ENCODE measurements around the gene GGT5. TPM values are rescaled to one million over a fixed set of nuclear protein-coding genes. Genes with fewer than 3 reads are reported as not detected.
A peak's percentile ranks its signal among the peaks of the same experiment; 100 is the strongest.
"Not testable (repeated sequence)": the region's sequence is repeated elsewhere in the genome, so short reads cannot be mapped to it uniquely, and the experiment has no call there.

The GGT5 gene
- total RNA-seq, 1 donor from 2014 or later = 2.1 TPM

DNA sequence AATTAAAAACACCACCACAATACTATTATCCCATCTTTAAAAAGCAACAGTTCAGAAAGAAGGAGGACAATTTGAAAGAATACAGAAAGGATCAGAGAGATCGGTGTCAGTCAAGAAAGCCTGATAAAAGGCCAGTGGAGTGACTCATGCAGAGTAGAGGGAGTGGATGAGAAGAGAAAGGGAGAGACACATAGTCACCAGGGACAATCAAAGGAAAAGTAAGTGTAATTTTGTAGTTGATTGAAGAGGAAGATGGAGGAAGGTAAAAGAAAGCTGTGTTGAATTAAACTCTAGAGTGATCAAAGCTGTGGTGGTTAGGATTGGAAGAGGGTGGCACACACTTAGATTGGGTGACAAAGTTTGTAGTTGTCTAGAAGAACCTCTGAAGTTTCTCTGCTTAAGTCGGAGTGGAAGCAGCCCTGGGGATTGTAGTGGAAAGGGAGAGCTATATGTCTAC, 39.9 kb upstream of the GGT5 start:
- no peaks in the 10 kb centered on the region for H3K27me3 ChIP-seq (ENCODE audit: control insufficient read depth in 3 of 3, insufficient read depth in 3 of 3, low read length in 3 of 3)
- H3K9ac ChIP-seq (ENCODE audit: low read depth in 1 of 3, low read length in 3 of 3) = no peak overlapping the region
- H3K4me3 ChIP-seq (ENCODE audit: low read length in 3 of 3) = no peak overlapping the region
- peaks cover 25 to 38% (median 28%) of the 10 kb centered on the region in 3 donors for H3K4me1 ChIP-seq (ENCODE audit: control insufficient read depth in 3 of 3, insufficient read depth in 3 of 3, low read length in 3 of 3)
- no peak overlapping the region for H3K27ac ChIP-seq (ENCODE audit: low read depth, low read length)
- H3K9me3 ChIP-seq (ENCODE audit: control insufficient read depth in 3 of 3, low read length in 3 of 3) = no peaks in the 10 kb centered on the region
- H3K36me3 ChIP-seq (ENCODE audit: control insufficient read depth in 3 of 3, insufficient read depth in 3 of 3, low read length in 3 of 3) = no peaks in the 10 kb centered on the region

DNA sequence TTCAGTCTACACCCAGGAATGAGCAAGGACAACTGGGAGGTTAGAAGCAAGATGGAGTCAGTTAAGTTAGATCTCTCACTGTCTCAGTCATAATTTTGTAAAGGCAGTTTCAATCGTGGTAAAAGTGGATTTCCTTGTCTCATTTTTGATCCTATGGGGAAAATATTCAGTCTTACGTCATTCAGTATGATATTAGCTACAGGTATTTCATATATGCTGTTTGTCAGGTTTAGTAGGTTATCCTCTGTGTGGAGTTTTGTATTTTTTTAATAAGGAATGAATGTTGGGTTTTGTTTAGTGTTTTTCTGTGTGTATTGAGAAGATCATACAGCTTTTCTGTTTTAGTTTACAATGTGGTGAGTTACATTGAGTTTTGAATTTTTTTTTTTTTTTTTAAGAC, 37.5 kb upstream of the GGT5 start:
- no peak overlapping the region for H3K4me3 ChIP-seq (ENCODE audit: low read length in 3 of 3)
- H3K36me3 ChIP-seq (ENCODE audit: control insufficient read depth in 3 of 3, insufficient read depth in 3 of 3, low read length in 3 of 3) = no peaks in the 10 kb centered on the region
- H3K9me3 ChIP-seq (ENCODE audit: control insufficient read depth in 3 of 3, low read length in 3 of 3) = no peaks in the 10 kb centered on the region
- H3K9ac ChIP-seq (ENCODE audit: low read depth in 1 of 3, low read length in 3 of 3) = no peak overlapping the region
- H3K27ac ChIP-seq (ENCODE audit: low read depth, low read length) = no peak overlapping the region
- peaks cover 12 to 23% (median 15%) of the 10 kb centered on the region in 3 donors for H3K4me1 ChIP-seq (ENCODE audit: control insufficient read depth in 3 of 3, insufficient read depth in 3 of 3, low read length in 3 of 3)
- H3K27me3 ChIP-seq (ENCODE audit: control insufficient read depth in 3 of 3, insufficient read depth in 3 of 3, low read length in 3 of 3) = no peaks in the 10 kb centered on the region

DNA sequence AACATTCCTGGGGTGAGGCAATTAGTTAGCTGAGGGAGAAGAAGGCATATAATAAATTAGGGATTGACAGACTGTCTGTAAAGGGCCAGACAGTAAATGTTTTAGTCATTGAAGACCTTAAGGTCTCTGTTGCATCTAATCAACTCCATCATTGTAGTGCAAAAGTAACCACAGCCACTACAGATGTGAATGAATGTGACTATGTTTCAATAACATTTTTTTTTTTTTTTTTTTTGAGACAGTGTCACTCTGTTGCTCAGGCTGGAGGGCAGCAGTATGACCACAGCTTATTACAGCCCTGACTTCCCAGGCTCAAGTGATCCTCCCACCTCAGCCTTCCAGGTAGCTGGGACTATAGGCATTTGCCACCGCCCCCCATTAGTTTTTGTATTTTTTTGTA, 35.5 kb upstream of the GGT5 start:
- H3K9me3 ChIP-seq (ENCODE audit: control insufficient read depth in 3 of 3, low read length in 3 of 3); H3K27me3 ChIP-seq (ENCODE audit: control insufficient read depth in 3 of 3, insufficient read depth in 3 of 3, low read length in 3 of 3); H3K4me3 ChIP-seq (ENCODE audit: low read length in 3 of 3); H3K36me3 ChIP-seq (ENCODE audit: control insufficient read depth in 3 of 3, insufficient read depth in 3 of 3, low read length in 3 of 3); H3K4me1 ChIP-seq (ENCODE audit: control insufficient read depth in 3 of 3, insufficient read depth in 3 of 3, low read length in 3 of 3); H3K9ac ChIP-seq (ENCODE audit: low read depth in 1 of 3, low read length in 3 of 3); H3K27ac ChIP-seq (ENCODE audit: low read depth, low read length): not testable (repeated sequence)

DNA sequence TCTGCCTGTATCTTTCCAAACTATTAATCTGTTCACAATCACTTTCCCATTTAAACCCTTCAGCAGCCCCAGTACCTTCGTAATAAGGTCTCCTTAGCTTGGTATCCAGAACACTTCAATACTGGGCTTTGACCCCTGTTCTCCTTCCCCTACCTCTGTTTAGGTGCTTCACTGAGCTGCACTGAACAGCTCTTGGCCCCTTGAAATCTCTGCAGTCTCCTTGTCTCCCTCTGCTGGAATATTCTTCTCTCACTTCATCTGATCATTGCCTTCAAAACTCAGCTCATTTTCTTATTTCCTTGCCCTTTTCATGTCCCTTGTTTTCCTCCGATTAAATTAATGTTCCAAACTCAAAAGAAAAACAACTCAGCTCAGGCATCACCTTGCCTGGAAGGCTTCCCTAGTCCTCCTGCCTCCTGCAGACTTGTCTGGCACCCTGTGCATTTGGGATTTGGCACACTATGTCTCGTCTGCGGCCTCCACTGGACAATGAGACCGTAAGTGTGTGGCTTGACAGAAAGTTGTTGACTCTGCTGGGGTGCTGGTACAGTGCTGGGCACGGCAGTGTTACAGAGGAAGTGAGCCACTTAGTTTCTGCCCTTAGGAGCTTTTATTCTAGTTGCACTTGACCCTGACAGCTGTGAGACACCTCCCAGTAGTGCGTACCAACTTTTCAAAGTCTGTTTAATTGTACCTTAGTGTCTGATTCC, 30.0 kb upstream of the GGT5 start:
- H3K27me3 ChIP-seq (ENCODE audit: control insufficient read depth in 3 of 3, insufficient read depth in 3 of 3, low read length in 3 of 3); H3K4me3 ChIP-seq (ENCODE audit: low read length in 3 of 3); H3K9me3 ChIP-seq (ENCODE audit: control insufficient read depth in 3 of 3, low read length in 3 of 3); H3K36me3 ChIP-seq (ENCODE audit: control insufficient read depth in 3 of 3, insufficient read depth in 3 of 3, low read length in 3 of 3); H3K27ac ChIP-seq (ENCODE audit: low read depth, low read length): not testable (repeated sequence)
- Histone ChIP-seq H3K9ac (ENCODE audit: low read depth in 1 of 3, low read length in 3 of 3) (peak overlapping the region in 2 of 3 donors; percentile 32 to 51), H3K4me1 (ENCODE audit: control insufficient read depth in 3 of 3, insufficient read depth in 3 of 3, low read length in 3 of 3) (peaks cover 5 to 17% (median 13%) of the 10 kb centered on the region in 3 donors)

DNA sequence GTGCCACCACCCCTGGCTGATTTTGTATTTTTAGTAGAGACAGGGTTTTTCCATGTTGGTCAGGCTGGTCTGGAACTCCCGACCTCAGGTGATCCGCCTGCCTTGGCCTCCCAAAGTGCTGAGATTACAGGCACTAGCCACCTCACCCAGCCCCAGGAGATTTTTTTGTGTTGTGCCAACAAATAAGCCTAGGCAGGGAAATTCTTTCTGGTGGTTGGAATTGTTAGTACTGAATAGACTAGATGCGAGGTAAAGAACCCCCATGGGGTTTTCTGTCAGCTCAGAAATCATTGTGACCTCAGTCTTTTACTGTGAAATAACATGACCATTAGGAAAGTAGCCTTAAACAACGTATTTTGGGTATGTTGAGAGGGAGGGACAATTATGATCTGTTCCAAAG, 29.0 kb upstream of the GGT5 start:
- H3K27ac ChIP-seq (ENCODE audit: low read depth, low read length); H3K9me3 ChIP-seq (ENCODE audit: control insufficient read depth in 3 of 3, low read length in 3 of 3); H3K27me3 ChIP-seq (ENCODE audit: control insufficient read depth in 3 of 3, insufficient read depth in 3 of 3, low read length in 3 of 3); H3K4me3 ChIP-seq (ENCODE audit: low read length in 3 of 3); H3K36me3 ChIP-seq (ENCODE audit: control insufficient read depth in 3 of 3, insufficient read depth in 3 of 3, low read length in 3 of 3); H3K9ac ChIP-seq (ENCODE audit: low read depth in 1 of 3, low read length in 3 of 3): not testable (repeated sequence)
- peaks cover 5 to 17% (median 13%) of the 10 kb centered on the region in 3 donors for H3K4me1 ChIP-seq (ENCODE audit: control insufficient read depth in 3 of 3, insufficient read depth in 3 of 3, low read length in 3 of 3)

DNA sequence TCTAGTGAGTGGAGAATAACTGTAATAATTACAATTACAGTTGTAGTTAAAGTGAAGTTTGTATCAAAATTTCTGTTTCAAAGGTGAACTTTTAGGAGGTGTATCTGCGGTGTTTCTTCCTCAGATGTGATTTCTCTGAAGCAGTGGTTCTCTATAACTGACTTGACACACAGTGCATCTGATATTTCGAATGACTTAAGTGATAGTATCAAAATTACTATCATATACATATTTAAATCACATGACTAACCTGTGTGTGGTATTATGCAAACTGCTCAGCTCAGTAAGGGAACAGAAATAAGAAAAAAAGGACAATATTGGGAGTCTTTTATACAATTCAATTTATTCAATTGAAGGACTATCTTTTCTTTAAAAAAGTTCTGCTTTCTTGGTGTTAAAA, 28.1 kb upstream of the GGT5 start:
- H3K9ac ChIP-seq (ENCODE audit: low read depth in 1 of 3, low read length in 3 of 3); H3K4me3 ChIP-seq (ENCODE audit: low read length in 3 of 3); H3K9me3 ChIP-seq (ENCODE audit: control insufficient read depth in 3 of 3, low read length in 3 of 3); H3K27me3 ChIP-seq (ENCODE audit: control insufficient read depth in 3 of 3, insufficient read depth in 3 of 3, low read length in 3 of 3); H3K36me3 ChIP-seq (ENCODE audit: control insufficient read depth in 3 of 3, insufficient read depth in 3 of 3, low read length in 3 of 3); H3K27ac ChIP-seq (ENCODE audit: low read depth, low read length): not testable (repeated sequence)
- H3K4me1 ChIP-seq (ENCODE audit: control insufficient read depth in 3 of 3, insufficient read depth in 3 of 3, low read length in 3 of 3) = peaks cover 5 to 17% (median 13%) of the 10 kb centered on the region in 3 donors

DNA sequence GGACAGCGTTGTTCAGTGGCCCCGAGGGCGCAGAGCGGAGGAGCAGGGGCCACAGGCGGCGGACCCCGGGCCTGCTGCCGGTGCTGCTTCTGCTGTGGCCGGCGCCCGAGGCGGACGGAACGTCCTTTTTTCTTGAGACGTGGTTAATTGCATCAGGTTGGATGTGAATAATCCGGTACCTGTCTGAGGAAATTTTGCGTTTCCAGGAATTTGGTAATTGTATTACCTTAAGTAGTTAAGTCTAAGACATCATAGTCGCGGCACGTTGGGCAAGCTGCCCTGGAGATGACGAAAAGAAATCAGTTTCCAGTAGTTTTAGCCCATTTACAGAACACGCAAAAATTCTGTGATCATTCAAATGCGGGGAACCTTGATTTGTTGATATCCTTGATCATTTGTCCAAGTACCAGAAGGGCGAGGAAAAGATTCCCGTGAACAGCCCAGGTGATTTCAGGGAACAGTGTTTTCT, 26.5 kb upstream of the GGT5 start:
- Histone ChIP-seq H3K27ac (ENCODE audit: low read depth, low read length) (peak overlapping the region; percentile 91), H3K4me3 (ENCODE audit: low read length in 3 of 3) (peak overlapping the region; percentile 93 to 97 (median 94)), H3K36me3 (ENCODE audit: control insufficient read depth in 3 of 3, insufficient read depth in 3 of 3, low read length in 3 of 3) (no peaks in the 10 kb centered on the region), H3K9ac (ENCODE audit: low read depth in 1 of 3, low read length in 3 of 3) (peak overlapping the region; percentile 95 to 99 (median 97)), H3K4me1 (ENCODE audit: control insufficient read depth in 3 of 3, insufficient read depth in 3 of 3, low read length in 3 of 3) (peaks cover 5 to 17% (median 13%) of the 10 kb centered on the region in 3 donors), H3K27me3 (ENCODE audit: control insufficient read depth in 3 of 3, insufficient read depth in 3 of 3, low read length in 3 of 3) (no peaks in the 10 kb centered on the region), H3K9me3 (ENCODE audit: control insufficient read depth in 3 of 3, low read length in 3 of 3) (no peaks in the 10 kb centered on the region)

DNA sequence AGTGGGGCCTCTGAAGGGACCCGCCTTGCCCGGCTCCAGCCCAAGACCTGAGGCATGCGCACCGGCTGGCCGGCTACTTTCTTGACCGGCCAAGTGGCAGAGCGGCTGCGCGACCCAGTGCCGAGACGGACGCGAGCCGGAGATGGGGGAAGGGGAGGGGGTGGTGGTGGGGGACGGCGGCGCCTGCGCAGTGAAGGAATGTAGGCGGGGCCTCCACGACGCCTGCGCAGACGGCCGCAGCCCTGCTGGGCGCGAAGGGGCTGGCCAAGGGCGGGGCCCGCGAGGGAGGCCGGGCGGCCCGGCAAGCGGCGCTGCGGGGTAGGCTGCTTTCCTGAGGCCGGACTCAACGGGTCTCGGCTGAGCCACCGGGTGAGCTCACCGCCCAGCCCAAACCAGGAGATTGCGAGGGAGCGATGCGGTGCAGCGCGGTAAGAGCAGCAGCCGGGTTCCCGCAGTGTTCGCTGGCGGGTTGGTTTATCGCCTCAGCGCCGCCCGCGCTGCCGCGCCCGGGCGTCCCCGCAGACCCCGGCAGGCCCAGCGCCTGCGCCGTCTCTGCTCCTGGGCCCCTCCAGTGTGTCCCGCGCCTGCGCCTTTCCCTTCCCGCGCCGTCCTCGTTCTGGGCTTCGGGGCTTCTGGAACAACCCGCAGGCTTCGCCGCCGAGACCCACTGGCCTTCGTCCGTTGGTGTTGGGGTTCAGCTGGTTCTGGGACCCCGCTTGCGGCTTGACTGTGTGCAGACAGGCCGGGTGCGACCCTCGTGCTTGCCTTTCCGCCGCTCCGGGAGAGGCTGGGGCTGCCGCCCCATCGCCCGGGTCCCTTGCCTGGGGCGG, 25.9 kb upstream of the GGT5 start, which contains the start of gene SPECC1L:
Gene SPECC1L, plus strand, starts transcription at position 276 of the 830 bp plus-strand sequence. CDS start 31,401 bp downstream, outside the sequence.
- no peaks in the 10 kb centered on the region for H3K36me3 ChIP-seq (ENCODE audit: control insufficient read depth in 3 of 3, insufficient read depth in 3 of 3, low read length in 3 of 3)
- no peaks in the 10 kb centered on the region for H3K9me3 ChIP-seq (ENCODE audit: control insufficient read depth in 3 of 3, low read length in 3 of 3)
- peak within 1 kb of the TSS; percentile 95 to 99 (median 97) for H3K9ac ChIP-seq (ENCODE audit: low read depth in 1 of 3, low read length in 3 of 3)
- H3K27ac ChIP-seq (ENCODE audit: low read depth, low read length) = peak within 1 kb of the TSS; percentile 91
- H3K4me1 ChIP-seq (ENCODE audit: control insufficient read depth in 3 of 3, insufficient read depth in 3 of 3, low read length in 3 of 3) = peaks cover 5 to 17% (median 13%) of the 10 kb centered on the region in 3 donors
- peak within 1 kb of the TSS; percentile 93 to 97 (median 94) for H3K4me3 ChIP-seq (ENCODE audit: low read length in 3 of 3)
- H3K27me3 ChIP-seq (ENCODE audit: control insufficient read depth in 3 of 3, insufficient read depth in 3 of 3, low read length in 3 of 3) = no peaks in the 10 kb centered on the region

DNA sequence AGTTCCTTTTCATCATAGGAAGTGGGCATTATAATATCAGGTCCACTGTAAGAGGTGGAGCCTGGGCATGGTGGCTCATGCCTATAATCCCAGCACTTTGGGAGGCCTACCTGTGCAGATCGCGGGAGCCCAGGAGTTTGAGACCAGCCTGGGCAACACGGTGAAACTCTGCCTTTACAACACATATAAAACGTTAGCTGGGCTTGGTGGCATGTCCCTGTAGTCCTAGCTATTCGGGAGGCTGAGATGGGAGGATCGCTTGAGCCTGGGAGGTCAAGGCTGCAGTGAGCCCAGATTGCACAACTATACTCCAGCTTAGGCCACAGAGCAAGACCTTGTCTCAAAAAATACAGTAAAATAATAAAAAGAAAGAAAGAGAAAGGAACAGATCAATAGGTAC, 21.6 kb upstream of the GGT5 start:
- H3K9ac ChIP-seq (ENCODE audit: low read depth in 1 of 3, low read length in 3 of 3); H3K27ac ChIP-seq (ENCODE audit: low read depth, low read length); H3K27me3 ChIP-seq (ENCODE audit: control insufficient read depth in 3 of 3, insufficient read depth in 3 of 3, low read length in 3 of 3); H3K4me3 ChIP-seq (ENCODE audit: low read length in 3 of 3); H3K4me1 ChIP-seq (ENCODE audit: control insufficient read depth in 3 of 3, insufficient read depth in 3 of 3, low read length in 3 of 3); H3K36me3 ChIP-seq (ENCODE audit: control insufficient read depth in 3 of 3, insufficient read depth in 3 of 3, low read length in 3 of 3); H3K9me3 ChIP-seq (ENCODE audit: control insufficient read depth in 3 of 3, low read length in 3 of 3): not testable (repeated sequence)

DNA sequence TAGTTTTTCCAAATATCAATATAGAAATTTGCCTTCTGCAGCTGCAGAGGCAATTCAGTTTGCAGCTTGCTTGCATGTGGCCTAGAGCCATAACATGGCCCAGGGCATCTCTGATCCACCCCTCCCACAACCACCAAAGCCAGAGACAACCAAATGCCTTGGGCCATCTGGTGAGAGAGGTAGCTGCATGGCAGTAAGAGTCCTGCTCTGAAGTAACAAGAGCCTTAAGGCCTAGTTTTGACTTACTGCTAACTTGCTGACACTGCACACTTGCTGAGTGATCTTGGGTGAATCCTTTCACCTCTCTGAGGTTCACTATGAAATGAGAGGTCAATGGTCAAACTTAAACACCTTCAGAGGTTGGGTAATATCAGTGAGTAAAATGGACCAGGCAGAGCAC, 20.9 kb upstream of the GGT5 start:
- H3K4me1 ChIP-seq (ENCODE audit: control insufficient read depth in 3 of 3, insufficient read depth in 3 of 3, low read length in 3 of 3) = peaks cover 0 to 2% (median 0%) of the 10 kb centered on the region in 3 donors
- no peaks in the 10 kb centered on the region for H3K9me3 ChIP-seq (ENCODE audit: control insufficient read depth in 3 of 3, low read length in 3 of 3)
- no peaks in the 10 kb centered on the region for H3K36me3 ChIP-seq (ENCODE audit: control insufficient read depth in 3 of 3, insufficient read depth in 3 of 3, low read length in 3 of 3)
- H3K4me3 ChIP-seq (ENCODE audit: low read length in 3 of 3) = no peak overlapping the region
- no peak overlapping the region for H3K9ac ChIP-seq (ENCODE audit: low read depth in 1 of 3, low read length in 3 of 3)
- no peaks in the 10 kb centered on the region for H3K27me3 ChIP-seq (ENCODE audit: control insufficient read depth in 3 of 3, insufficient read depth in 3 of 3, low read length in 3 of 3)
- no peak overlapping the region for H3K27ac ChIP-seq (ENCODE audit: low read depth, low read length)
